OCI-LY3 (cell line): ENCODE data around the gene LINC01488.

Experiments
- H2AFZ ChIP-seq: fragments of 200-600, 300-600 bp; shearing (Covaris generic); 2 replicates; pipeline ENCODE4 v1.6.0; 2014; ENCODE audit warnings: antibody characterized with exemption, low read depth, low read length
- H3K27ac ChIP-seq: fragments of 200-600, 300-600 bp; sonication (generic); 2 replicates; pipeline ENCODE4 v1.5.1; 2014; ENCODE audit warnings: mild to moderate bottlenecking, low read length, moderate library complexity, mixed read lengths
- H3K27me3 ChIP-seq: fragments of 200-600, 300-600 bp; sonication (generic); 2 replicates; pipeline ENCODE4 v1.6.1; 2014; ENCODE audit warnings: low read depth, low read length, mixed read lengths
- H3K36me3 ChIP-seq: fragments of 200-600, 300-600 bp; sonication (generic); replicated peaks from 2 replicates; pipeline ENCODE3; 2014; ENCODE audit warnings: low read depth, low read length, mixed read lengths
- H3K4me1 ChIP-seq: fragments of 300-600, 200-600 bp; sonication (generic); 2 replicates; pipeline ENCODE4 v1.6.1; 2014; ENCODE audit warnings: low read length, mixed read lengths
- H3K4me2 ChIP-seq: fragments of 200-600, 300-600 bp; sonication (generic); 2 replicates; pipeline ENCODE4 v1.6.1; 2014; ENCODE audit warnings: low read length, mixed read lengths
- H3K4me3 ChIP-seq: fragments of 300-600, 200-600 bp; sonication (generic); 2 replicates; pipeline ENCODE4 v1.5.1; 2014; ENCODE audit warnings: antibody characterized with exemption, mild to moderate bottlenecking, low read length, moderate library complexity
- H3K79me2 ChIP-seq: fragments of 300-600, 200-600 bp; shearing (Covaris generic); 2 replicates; pipeline ENCODE4 v1.6.1; 2014; ENCODE audit warnings: mild to moderate bottlenecking, low read length, mixed read lengths
- H3K9ac ChIP-seq: fragments of 300-600, 200-600 bp; shearing (Covaris generic); 2 replicates; pipeline ENCODE4 v1.6.0; 2014; ENCODE audit warnings: mild to moderate bottlenecking, low read length, moderate library complexity
- H3K9me3 ChIP-seq: fragments of 200-600, 300-600 bp; shearing (Covaris generic); 2 replicates; pipeline ENCODE4 v1.6.1; 2014; ENCODE audit warnings: low read length, mixed read lengths; ENCODE audit not compliant: insufficient read depth
- H4K20me1 ChIP-seq: fragments of 200-600, 300-600 bp; sonication (generic); 2 replicates; pipeline ENCODE4 v1.6.1; 2016; ENCODE audit warnings: low read length, mixed read lengths; ENCODE audit not compliant: insufficient read depth
- EZH2phosphoT487 ChIP-seq: fragments of 200-600 bp; shearing (Covaris generic); IDR thresholded peaks from 2 replicates; pipeline ENCODE4 v1.6.1; 2018; ENCODE audit warnings: antibody characterized with exemption, mixed run types, low read depth
- TF ChIP-seq, protein P1 (sequence below): fragments of 200-600, 300-600 bp; sonication (generic); IDR thresholded peaks from 2 replicates; pipeline ENCODE4 v1.5.1; 2014; ENCODE audit warnings: antibody characterized with exemption, low read length, low read depth

LINC01488 gene

DNA sequence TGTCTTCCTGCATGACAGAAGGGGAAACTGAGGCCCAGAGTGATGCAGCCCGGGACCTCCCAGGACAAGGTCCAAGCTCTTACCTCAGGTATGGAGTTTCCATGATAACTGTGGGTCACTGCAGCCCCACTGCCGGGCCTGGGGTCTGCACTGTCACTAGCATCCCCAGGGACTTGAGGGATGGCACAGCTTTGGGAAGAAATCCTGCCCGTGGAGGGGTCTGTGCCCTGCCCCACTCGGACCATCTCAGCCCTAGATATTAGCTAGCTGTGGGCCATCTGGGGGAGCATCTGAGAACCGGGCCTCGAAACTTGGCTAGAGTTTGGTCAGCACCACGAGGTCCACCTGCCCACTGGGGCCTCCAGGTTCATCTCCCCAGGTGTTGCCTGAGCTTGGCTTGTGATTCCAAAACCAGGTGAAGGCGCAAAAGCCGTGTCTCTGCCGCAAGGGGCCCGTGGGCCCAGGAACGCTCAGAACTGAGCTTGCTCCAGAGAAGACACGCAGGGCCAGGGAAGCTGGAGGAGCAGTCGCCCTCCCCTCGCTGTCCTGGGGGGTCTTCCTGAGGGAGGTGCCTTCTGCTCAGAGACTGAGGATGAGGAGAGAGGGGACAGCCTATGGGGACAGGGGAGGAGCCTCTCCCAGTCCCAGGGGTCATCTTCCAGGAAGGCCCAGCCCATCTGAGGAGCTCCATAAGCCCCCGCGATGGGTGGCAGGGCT lies 4.8 kb downstream of the LINC01488 start:
- TF ChIP-seq, protein P1, sequence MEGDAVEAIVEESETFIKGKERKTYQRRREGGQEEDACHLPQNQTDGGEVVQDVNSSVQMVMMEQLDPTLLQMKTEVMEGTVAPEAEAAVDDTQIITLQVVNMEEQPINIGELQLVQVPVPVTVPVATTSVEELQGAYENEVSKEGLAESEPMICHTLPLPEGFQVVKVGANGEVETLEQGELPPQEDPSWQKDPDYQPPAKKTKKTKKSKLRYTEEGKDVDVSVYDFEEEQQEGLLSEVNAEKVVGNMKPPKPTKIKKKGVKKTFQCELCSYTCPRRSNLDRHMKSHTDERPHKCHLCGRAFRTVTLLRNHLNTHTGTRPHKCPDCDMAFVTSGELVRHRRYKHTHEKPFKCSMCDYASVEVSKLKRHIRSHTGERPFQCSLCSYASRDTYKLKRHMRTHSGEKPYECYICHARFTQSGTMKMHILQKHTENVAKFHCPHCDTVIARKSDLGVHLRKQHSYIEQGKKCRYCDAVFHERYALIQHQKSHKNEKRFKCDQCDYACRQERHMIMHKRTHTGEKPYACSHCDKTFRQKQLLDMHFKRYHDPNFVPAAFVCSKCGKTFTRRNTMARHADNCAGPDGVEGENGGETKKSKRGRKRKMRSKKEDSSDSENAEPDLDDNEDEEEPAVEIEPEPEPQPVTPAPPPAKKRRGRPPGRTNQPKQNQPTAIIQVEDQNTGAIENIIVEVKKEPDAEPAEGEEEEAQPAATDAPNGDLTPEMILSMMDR, result no peak
- TF ChIP-seq EZH2phosphoT487, result no peak
- Histone ChIP-seq H3K27ac (no peak overlapping the region), H3K36me3 (no peaks in the 10 kb centered on the region), H3K79me2 (no peaks in the 10 kb centered on the region), H2AFZ (no peak overlapping the region), H3K27me3 (peaks cover 2% of the 10 kb centered on the region; the same call in 1 of the 2 replicates), H3K9ac (no peak overlapping the region), H3K9me3 (no peaks in the 10 kb centered on the region), H3K4me3 (no peak overlapping the region), H3K4me1 (no peaks in the 10 kb centered on the region), H4K20me1 (no peaks in the 10 kb centered on the region), H3K4me2 (no peak overlapping the region)

DNA sequence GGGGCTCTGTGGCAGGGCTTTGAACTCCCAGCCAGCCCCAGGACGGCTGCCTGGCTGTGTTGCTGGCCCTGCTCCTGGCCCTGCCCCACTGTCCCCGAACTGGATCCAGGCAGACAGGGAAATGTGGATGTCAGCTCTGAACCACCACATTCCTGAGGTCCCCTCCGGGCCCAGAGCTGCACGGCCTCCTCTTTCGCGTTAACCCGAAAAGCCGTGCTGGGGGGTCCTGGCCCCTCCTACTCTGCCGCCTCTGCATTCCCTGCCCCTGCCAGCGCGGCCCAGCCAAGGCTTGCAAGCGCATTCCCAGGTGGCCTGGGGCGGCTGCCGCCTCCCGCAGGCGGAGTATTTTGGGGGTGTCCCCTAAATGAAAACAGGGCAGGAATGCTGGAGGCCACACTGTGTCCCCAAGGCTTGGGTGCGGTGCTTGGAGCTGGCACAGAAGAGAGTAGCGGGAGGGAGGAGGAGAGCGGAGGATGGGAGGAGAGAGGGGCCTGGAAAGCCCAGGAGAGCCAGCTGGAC lies 5.4 kb downstream of the LINC01488 start:
- Histone ChIP-seq H3K4me3 (no peak overlapping the region), H3K9ac (no peak overlapping the region), H3K36me3 (no peaks in the 10 kb centered on the region), H2AFZ (no peak overlapping the region), H4K20me1 (no peaks in the 10 kb centered on the region), H3K4me2 (no peak overlapping the region), H3K4me1 (no peaks in the 10 kb centered on the region), H3K27me3 (peaks cover 2% of the 10 kb centered on the region; the same call in 1 of the 2 replicates), H3K9me3 (no peaks in the 10 kb centered on the region), H3K27ac (no peak overlapping the region), H3K79me2 (no peaks in the 10 kb centered on the region)
- no peak for TF ChIP-seq EZH2phosphoT487
- TF ChIP-seq, protein P1, result no peak

- no peak overlapping the region for H3K4me2 ChIP-seq
- no peak overlapping the region for H3K27ac ChIP-seq
- no peaks in the 10 kb centered on the region for H3K27me3 ChIP-seq
- TF ChIP-seq EZH2phosphoT487, result no peak
- TF ChIP-seq, protein P1, result no peak
- H3K9me3 ChIP-seq, result no peaks in the 10 kb centered on the region
- H2AFZ ChIP-seq, result no peak overlapping the region
- H3K4me1 ChIP-seq, result no peaks in the 10 kb centered on the region
- no peaks in the 10 kb centered on the region for H3K79me2 ChIP-seq
- H3K36me3 ChIP-seq, result no peaks in the 10 kb centered on the region
- H4K20me1 ChIP-seq, result no peaks in the 10 kb centered on the region
- no peak overlapping the region for H3K4me3 ChIP-seq
- H3K9ac ChIP-seq, result no peak overlapping the region
These were observed 5.9 kb downstream of the LINC01488 start for GRCh38 chr11:69487391-69487790.

DNA sequence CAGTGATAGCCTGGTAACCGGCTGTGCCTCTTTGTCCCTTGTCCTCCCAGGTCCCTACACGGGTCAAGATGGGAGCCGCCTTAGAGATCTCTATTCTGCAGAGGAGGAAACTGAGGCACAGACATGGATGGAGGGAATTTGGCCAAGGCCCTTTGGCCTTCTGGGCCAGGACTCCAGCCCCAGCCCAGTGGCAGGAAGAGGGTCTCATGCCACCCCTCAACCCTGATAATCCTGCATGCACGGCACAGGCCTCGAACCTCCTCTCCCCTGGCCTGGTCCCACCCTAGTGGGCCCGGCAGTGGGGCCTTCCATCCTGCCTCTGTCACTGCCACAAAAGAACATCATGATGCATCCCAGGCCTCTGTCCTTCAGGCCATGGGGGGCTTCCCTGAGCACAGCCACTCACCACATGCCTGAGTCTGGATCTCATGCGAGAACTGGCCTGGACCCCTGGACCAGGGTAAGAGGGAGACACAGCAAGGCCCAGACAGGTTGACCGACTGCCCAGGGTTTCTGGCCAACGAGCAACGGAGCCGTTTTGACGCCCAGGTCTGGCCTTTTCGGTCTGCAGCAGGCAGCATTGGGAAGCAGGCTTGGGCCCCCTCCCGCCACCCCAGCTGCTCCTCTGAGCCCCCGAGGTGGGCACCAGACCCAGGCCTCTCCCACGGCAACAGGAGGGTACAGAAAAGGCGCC lies 6.5 kb downstream of the LINC01488 start:
- no peaks in the 10 kb centered on the region for H3K36me3 ChIP-seq
- H3K27ac ChIP-seq, result no peak overlapping the region
- no peaks in the 10 kb centered on the region for H4K20me1 ChIP-seq
- no peaks in the 10 kb centered on the region for H3K9me3 ChIP-seq
- H3K4me1 ChIP-seq, result no peaks in the 10 kb centered on the region
- H3K79me2 ChIP-seq, result no peaks in the 10 kb centered on the region
- H3K4me3 ChIP-seq, result no peak overlapping the region
- no peak overlapping the region for H3K9ac ChIP-seq
- peaks cover 3% of the 10 kb centered on the region; the same call in 1 of the 2 replicates for H3K27me3 ChIP-seq
- H2AFZ ChIP-seq, result no peak overlapping the region
- no peak for TF ChIP-seq EZH2phosphoT487
- TF ChIP-seq, protein P1, result no peak
- H3K4me2 ChIP-seq, result no peak overlapping the region
